LHCN-M2 (cell line): ENCODE results near the gene CBY3. TPM values are rescaled to one million over a fixed set of nuclear protein-coding genes. Genes with fewer than 3 reads are reported as not detected.
"Not testable (repeated sequence)": the region's sequence is repeated elsewhere in the genome, so short reads cannot be mapped to it uniquely, and the experiment has no call there.

Experiments
- DNase-seq: peaks from one replicate; pipeline ENCODE4 v3.0.0-alpha.2; 2012; ENCODE audit warnings: low read depth
- total RNA-seq: library from RNA; depleted of rRNA; stranded (reverse); fragments of >200 nt; gene quantifications from 2 replicates; pipeline ENCODE4 v1.2.3, GENCODE V29; 2014

Gene CBY3
- total RNA-seq, 1 experiment from 2014 or later = not detected

- peak; percentile 91 for DNase-seq
Observed at GRCh38 chr5:179678223-179679013, 2.4 kb downstream of the CBY3 start.

DNA sequence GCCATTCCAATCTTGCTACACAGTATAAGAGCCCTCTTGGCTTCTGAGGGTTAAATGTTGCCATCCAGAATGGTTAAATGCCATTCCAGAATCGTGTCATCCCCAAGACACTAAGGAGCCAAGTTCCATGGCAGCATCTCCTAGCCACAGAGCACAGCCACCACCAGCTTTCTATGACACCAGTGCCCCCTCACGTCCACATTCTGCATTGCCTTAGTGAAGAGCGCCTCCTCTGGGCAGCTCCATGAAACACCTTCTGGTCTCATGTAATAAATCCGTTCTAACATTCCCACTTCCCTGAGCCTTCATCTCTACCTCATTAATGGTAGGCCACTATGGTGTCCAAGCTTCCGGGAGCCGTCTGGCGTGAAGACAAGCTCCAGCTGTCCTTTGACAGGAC is 12.4 kb downstream of the CBY3 start:
- DNase-seq = peak; percentile 56

- DNase-seq = not testable (repeated sequence)
Observed at GRCh38 chr5:179661647-179662046, 19.2 kb downstream of the CBY3 start.

- DNase-seq = peak; percentile 4
Observed at GRCh38 chr5:179658179-179658856, 22.5 kb downstream of the CBY3 start.

DNA sequence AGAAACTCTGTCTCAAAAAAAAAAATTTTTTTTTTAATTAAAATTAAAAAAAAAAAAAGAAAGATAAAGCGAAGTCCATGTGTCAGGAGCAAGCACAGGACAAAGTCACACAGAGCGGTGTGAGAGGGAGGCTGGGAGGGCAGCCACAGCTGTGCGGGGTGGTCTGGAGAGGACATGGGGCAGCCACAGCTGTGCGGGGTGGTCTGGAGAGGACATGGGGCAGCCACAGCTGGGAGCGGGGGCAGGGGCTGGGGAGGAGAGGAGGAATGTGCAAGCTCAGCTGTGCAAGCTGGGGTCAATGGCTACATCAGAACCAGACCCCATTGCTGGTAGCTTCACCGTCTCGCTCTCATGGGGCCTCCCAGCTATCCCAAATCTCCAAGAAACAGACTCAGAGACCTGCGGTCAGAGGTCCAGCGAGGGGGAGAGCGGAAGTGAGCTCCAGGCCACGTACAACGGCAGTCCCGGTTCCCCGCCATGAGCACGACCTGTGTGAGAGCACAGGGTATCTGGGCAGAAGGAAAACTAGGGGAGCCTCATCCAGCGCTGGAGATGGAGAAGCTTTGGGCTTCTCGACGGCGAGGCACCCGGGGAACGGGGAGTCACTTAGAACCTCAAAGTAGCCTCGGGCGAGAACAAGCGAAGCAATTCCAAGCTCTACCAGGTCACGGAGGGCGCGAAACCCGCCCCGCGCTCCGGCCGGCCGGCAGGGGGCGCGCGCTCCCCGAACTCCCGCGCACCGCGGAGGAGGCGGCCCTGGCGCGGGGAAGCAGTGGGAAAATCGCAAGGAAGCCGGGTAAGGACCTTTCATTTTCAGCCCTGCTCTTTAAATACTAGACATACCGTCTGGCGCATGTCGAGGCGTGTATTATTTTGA is 23.3 kb downstream of the CBY3 start:
- not testable (repeated sequence) for DNase-seq

GRCh38 chr5:179653135-179653534 is 27.7 kb downstream of the CBY3 start:
- not testable (repeated sequence) for DNase-seq

DNA sequence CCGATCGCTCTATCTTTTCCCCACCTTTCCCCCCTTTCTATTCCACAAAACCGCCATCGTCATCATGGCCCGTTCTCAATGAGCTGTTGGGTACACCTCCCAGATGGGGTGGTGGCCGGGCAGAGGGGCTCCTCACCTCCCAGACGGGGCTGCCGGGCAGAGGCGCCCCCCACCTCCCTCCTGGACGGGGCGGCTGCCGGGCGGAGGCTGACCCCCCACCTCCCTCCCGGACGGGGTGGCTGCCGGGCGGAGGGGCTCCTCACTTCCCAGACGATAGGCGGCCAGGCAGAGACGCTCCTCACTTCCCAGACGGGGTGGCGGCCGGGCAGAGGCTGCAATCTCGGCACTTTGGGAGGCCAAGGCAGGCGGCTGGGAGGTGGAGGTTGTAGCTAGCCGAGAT is 30.6 kb downstream of the CBY3 start:
- not testable (repeated sequence) for DNase-seq

- not testable (repeated sequence) for DNase-seq
Observed at GRCh38 chr5:179649166-179649703, 31.6 kb downstream of the CBY3 start.

DNA sequence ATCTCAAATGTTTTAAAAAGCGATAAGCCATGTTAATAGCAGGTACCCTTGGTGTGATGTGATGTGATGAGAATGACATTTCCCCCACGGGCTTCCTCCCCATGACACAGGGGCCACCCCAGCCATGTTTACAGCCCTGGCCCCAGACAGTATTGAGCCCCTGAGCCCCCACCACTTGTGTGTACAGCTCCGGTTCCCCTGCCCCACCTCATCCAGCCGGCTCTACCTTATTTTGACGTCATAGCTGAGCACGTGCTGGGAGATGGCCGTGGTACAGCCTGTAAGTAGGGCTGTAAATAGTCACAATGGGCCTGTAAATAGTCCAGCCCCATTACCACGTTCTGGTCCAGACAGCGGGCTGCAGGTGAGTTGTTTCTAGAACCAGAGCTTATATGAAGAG is 32.4 kb downstream of the CBY3 start:
- DNase-seq = no peak

DNA sequence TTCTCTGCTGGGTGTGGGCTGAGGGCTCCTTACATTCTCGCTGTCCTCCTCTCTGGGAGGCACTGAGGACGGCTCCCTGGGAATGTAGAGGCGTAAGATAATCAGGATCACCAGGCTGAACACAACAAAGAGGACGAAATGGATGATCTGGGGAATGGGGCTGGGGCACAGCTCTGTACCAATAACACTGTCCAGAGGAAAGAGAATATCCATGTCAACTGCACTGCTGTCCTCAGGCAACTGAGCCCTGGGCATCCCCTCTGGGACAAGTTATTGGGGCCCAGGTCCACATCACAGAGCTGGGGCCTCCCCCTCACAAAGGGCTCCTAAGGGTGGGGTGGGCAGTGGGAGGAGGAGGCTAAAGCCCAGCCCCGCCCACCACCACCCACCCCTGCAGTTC is 36.1 kb downstream of the CBY3 start:
- not testable (repeated sequence) for DNase-seq

GRCh38 chr5:179643141-179643920 is 37.5 kb downstream of the CBY3 start:
- not testable (repeated sequence) for DNase-seq

DNA sequence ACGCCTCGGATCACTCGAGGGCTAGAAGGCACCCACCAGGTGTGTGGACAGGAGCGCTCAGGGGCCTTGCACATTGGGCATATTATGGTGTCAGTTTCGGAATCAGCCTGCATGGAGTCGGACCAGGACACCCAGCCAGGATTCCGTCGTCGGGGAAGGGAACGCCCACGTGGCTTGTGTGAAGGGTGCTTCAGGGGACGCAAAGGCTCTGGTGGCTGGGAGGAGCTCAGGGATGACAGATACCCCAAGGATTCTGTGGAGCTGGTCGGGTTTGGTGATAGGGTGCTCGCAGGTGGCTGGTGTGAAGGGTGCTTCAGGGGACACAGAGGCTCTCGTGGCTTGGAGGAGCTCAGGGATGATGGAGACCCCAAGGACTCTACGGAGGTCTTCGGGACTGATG is 38.2 kb downstream of the CBY3 start:
- not testable (repeated sequence) for DNase-seq

DNA sequence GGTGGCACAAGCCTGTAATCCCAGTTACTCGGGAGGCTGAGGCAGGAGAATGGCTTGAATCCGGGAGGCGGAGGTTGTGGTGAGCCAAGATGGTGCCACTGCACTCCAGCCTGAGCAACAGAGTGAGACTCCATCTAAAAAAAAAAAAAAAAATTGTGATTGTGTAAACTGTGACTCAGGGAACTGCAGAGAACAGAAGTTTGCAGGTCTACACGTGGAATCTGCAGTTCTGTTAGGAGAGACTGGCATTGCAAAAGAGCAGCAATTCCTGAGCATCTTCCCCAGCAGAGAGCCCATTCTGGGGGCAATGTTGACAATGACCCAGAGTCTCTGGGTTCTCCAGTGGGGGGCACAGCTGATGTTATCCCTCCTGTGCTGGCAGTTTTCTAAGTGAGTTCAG is 39.1 kb downstream of the CBY3 start:
- DNase-seq = not testable (repeated sequence)

GRCh38 chr5:179639296-179639695 is 41.5 kb downstream of the CBY3 start:
- DNase-seq = not testable (repeated sequence)

- not testable (repeated sequence) for DNase-seq
Observed at GRCh38 chr5:179634370-179635172, 46.3 kb downstream of the CBY3 start.

DNA sequence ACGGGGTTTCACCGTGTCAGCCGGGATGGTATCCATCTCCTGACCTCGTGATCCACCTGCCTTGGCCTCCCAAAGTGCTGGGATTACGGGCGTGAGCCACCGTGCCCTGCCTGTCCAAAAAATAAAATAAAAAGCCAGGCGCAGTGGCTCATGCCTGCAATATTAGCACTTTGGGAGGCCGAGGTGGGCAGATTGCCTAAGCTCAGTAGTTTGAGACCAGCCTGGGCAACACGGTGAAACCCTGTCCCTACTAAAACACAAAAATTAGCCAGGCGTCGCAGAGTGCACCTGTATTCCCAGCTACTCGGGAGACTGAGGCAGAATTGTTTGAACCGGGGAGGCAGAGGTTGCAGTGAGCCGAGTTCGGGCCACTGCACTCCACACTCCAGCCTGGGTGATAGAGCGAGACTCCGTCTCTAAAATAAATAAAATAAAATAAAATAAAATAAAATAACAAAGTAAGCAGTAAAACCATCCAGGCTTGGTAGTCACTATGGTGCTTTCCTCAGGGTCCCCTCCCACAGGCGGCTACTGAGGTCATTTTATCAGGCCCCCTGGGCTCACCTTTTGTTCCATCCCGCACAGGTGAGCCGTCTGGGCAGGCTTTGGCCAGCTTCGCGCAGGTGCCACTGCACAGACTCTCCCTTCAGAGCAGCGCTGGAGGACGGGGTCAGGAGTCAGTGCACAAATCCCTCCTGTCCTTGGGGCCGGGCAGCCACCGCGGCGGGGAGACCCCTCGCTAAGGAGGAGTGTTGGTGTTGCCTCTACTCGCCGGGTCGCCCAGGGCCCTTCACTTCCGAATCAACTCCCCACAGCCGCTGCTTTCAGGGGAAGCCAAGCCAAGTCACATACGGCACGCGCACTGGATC is 47.1 kb downstream of the CBY3 start:
- DNase-seq = not testable (repeated sequence)
